GM12878 (cell line): Measurements from ENCODE around the gene MPZL3. TPM values are rescaled to one million over a fixed set of nuclear protein-coding genes. Genes with fewer than 3 reads are reported as not detected.

Source experiments
- ATAC-seq: fragments of 200-7000 bp; cut with Tn5 transposase; 3 replicates; pipeline ENCODE4 v1.9.1; 2020; ENCODE audit warnings: mild to moderate bottlenecking, moderate library complexity
- BruUV-seq: library from RNA; stranded (reverse); fragments of 400-500 nt; replicated peaks from 2 replicates; lab custom pipeline; 2021; lab: Mats Ljungman, UMichigan
- CTCF ChIA-PET: fragments of 300-600 bp; sonication (Branson Sonifier 250); formaldehyde crosslinking; extraction: SDS; loops from one replicate; lab custom pipeline; 2021; ENCODE audit warnings: inconsistent platforms; lab: Yijun Ruan, JAX
- POLR2A ChIA-PET: fragments of 350-600 bp; formaldehyde crosslinking; extraction: SDS; loops from one replicate; lab custom pipeline; 2021; ENCODE audit warnings: inconsistent platforms; lab: Charles Lee
- RAD21 ChIA-PET: fragments of 300-600 bp; sonication (Branson Sonifier 250); formaldehyde crosslinking; loops from one replicate; lab custom pipeline; 2023; ENCODE audit warnings: antibody characterized with exemption; ENCODE audit not compliant: unreplicated experiment; lab: Charles Lee
- SMC1A ChIA-PET: fragments of 300-600 bp; sonication (Branson Sonifier 250); formaldehyde crosslinking; loops from one replicate; lab custom pipeline; 2023; ENCODE audit not compliant: unreplicated experiment, uncharacterized antibody; lab: Charles Lee
- DNase-seq: peaks from one replicate; pipeline ENCODE4 v3.0.0-alpha.2; 2011; ENCODE audit warnings: low read depth, low spot score
- FAIRE-seq: peaks from 3 replicates; lab custom pipeline; 2011; peaks lifted over from hg19 to GRCh38; lab: Jason Lieb, UNC
- H2AFZ ChIP-seq: 2 replicates; pipeline ENCODE4 v1.6.0; 2011; ENCODE audit warnings: low read depth, low read length, control low read depth; ENCODE audit not compliant: control insufficient read depth
- H3K27ac ChIP-seq: 2 replicates; pipeline ENCODE4 v1.5.1; 2011; ENCODE audit warnings: control low read depth; ENCODE audit not compliant: control insufficient read depth, insufficient read depth
- H3K27me3 ChIP-seq, 2 experiments: replicated peaks in 1 of 2; 2 replicates each; pipeline versions ENCODE4 v1.6.0 to v1.6.1; 2011; ENCODE audit warnings: low read length in 1 of 2; ENCODE audit not compliant: control insufficient read depth in 2 of 2, insufficient read depth in 2 of 2
- H3K36me3 ChIP-seq, 2 experiments: 2 replicates each; pipeline ENCODE4 v1.5.1; 2011; ENCODE audit warnings: low read length in 1 of 2; ENCODE audit not compliant: control insufficient read depth in 2 of 2, insufficient read depth in 2 of 2
- H3K4me1 ChIP-seq: 2 replicates; pipeline ENCODE4 v1.6.1; 2011; ENCODE audit warnings: mild to moderate bottlenecking, low read length, moderate library complexity, mixed read lengths; ENCODE audit not compliant: control insufficient read depth, insufficient read depth
- H3K4me2 ChIP-seq: 2 replicates; pipeline ENCODE4 v1.6.0; 2011; ENCODE audit warnings: control low read depth; ENCODE audit not compliant: control insufficient read depth, insufficient read depth
- H3K4me3 ChIP-seq: fragments of 200-600 bp; sonication (generic); 2 replicates; pipeline ENCODE4 v1.5.1; 2016
- H3K79me2 ChIP-seq: 2 replicates; pipeline ENCODE4 v1.6.0; 2011; ENCODE audit warnings: low read length; ENCODE audit not compliant: control insufficient read depth, insufficient read depth
- H3K9ac ChIP-seq: 2 replicates; pipeline ENCODE4 v1.8.0; 2011; ENCODE audit warnings: low read length, control low read depth, mixed read lengths; ENCODE audit not compliant: control insufficient read depth, insufficient read depth
- H3K9me3 ChIP-seq: replicated peaks from 3 replicates; pipeline ENCODE4 v1.5.1; 2011; ENCODE audit warnings: mild to moderate bottlenecking, low read length; ENCODE audit not compliant: control insufficient read depth, insufficient read depth
- H4K20me1 ChIP-seq: 2 replicates; pipeline ENCODE4 v1.6.0; 2011; ENCODE audit not compliant: control insufficient read depth, insufficient read depth
- ATF7 ChIP-seq: fragments of 450-650 bp; IDR thresholded peaks from 2 replicates; pipeline ENCODE4 v1.6.1; 2016; ENCODE audit warnings: low read depth, mild to moderate bottlenecking
- HDAC6 ChIP-seq: fragments of 200-600 bp; sonication (generic); IDR thresholded peaks from one replicate; pipeline ENCODE4 v1.8.0; 2017; ENCODE audit warnings: antibody characterized with exemption; ENCODE audit not compliant: unreplicated experiment
- IKZF1 ChIP-seq: fragments of 450-650 bp; conservative IDR thresholded peaks from 2 replicates; pipeline ENCODE4 v1.6.1; 2017; ENCODE audit warnings: antibody characterized with exemption, mild to moderate bottlenecking
- KAT2A ChIP-seq: conservative IDR thresholded peaks from 2 replicates; pipeline ENCODE4 v1.6.1; 2011; ENCODE audit warnings: low read depth, low read length; ENCODE audit not compliant: control insufficient read depth
- MTA2 ChIP-seq: fragments of 450-650 bp; IDR thresholded peaks from 2 replicates; pipeline ENCODE4 v1.6.1; 2016; ENCODE audit warnings: low read depth, mild to moderate bottlenecking, moderate library complexity
- NFYA ChIP-seq: IDR thresholded peaks from 2 replicates; pipeline ENCODE4 v1.6.1; 2011; ENCODE audit warnings: low read depth, mild to moderate bottlenecking, low read length, improper control_type of control experiment, borderline replicate concordance
- ZNF207 ChIP-seq: fragments of 450-650 bp; IDR thresholded peaks from 2 replicates; pipeline ENCODE4 v1.6.1; 2014; ENCODE audit warnings: antibody characterized with exemption, mild to moderate bottlenecking, borderline replicate concordance
- ZNF384 ChIP-seq: IDR thresholded peaks from 2 replicates; pipeline ENCODE4 v1.6.1; 2012; ENCODE audit warnings: low read depth, mild to moderate bottlenecking, low read length, improper control_type of control experiment, borderline replicate concordance
- WGBS: methylation state at CpG from one replicate; pipeline ENCODE4 v1.1.6; 2016; ENCODE audit warnings: low lambda C conversion rate; ENCODE audit not compliant: insufficient replicate concordance, insufficient coverage; ENCODE audit errors: missing lambda C conversion rate; 5-methylcytosine and 5-hydroxymethylcytosine counted together
- in situ Hi-C: fragments of 300-500 bp; cut with MboI; formaldehyde crosslinking; loops from 9 replicates; pipeline ENCODE4 v1.14.3; 2018; ENCODE audit warnings: mixed read lengths
- intact Hi-C: fragments of 100-400 bp; cut with micrococcal nuclease; formaldehyde crosslinking; loops from one replicate; pipeline ENCODE4 v1.14.2; 2022; ENCODE audit not compliant: unreplicated experiment
- polyA plus RNA-seq, 11 experiments: library from polyadenylated mRNA; depleted of rRNA in 4 of 11; unstranded in 6 of 11; stranded (reverse) in 5 of 11; fragments of >200 nt; fragmentation: Nextera tagmentation in 4 of 11; fragmentation: Illumina TruSeq in 1 of 11; extraction: Ambion mirVana in 4 of 11; extraction: Trizol in 1 of 11; gene quantifications; 1 replicate in 1 of 11; 2 replicates in 10 of 11; pipeline versions ENCODE4 v1.2.1 to v1.2.3, GENCODE V29; 2011 to 2016; ENCODE audit warnings: inconsistent platforms in 2 of 11, missing spikeins in 2 of 11, low read depth in 1 of 11
- total RNA-seq, 4 experiments: library from RNA; depleted of rRNA in 3 of 4; stranded (reverse); fragments of >200 nt in 3 of 4; fragmentation: Illumina TruSeq in 1 of 4; extraction: Trizol in 1 of 4; gene quantifications; 2 replicates each; pipeline versions ENCODE4 v1.2.1 to v1.2.3, GENCODE V29; 2013 to 2021
- TF ChIP-seq, protein P1 (sequence below): IDR thresholded peaks from 2 replicates; pipeline ENCODE4 v1.6.1; 2011; ENCODE audit warnings: borderline replicate concordance, low read depth, mild to moderate bottlenecking, moderate library complexity, mixed read lengths, low read length; ENCODE audit not compliant: insufficient read depth; ENCODE audit errors: extremely low read length
- TF ChIP-seq, protein P2 (sequence below): fragments of 450-650 bp; conservative IDR thresholded peaks from 2 replicates; pipeline ENCODE4 v1.6.1; 2017; ENCODE audit warnings: mild to moderate bottlenecking, moderate library complexity
- TF ChIP-seq, protein P3 (sequence below): fragments of 450-650 bp; IDR thresholded peaks from 2 replicates; pipeline ENCODE4 v1.6.1; 2016; ENCODE audit warnings: mild to moderate bottlenecking
- TF ChIP-seq, protein P4 (sequence below): fragments of 450-650 bp; IDR thresholded peaks from 2 replicates; pipeline ENCODE4 v1.6.1; 2017; ENCODE audit warnings: low read depth, mild to moderate bottlenecking, moderate library complexity
- TF ChIP-seq, protein P5 (sequence below): fragments of 150-350 bp; IDR thresholded peaks from 2 replicates; pipeline ENCODE4 v1.6.1; 2016; ENCODE audit warnings: low read depth, low read length

Gene MPZL3
- total and polyA plus RNA-seq, 10 of the 15 experiments (the other 5 are each of a cell fraction or from before 2014, with no cell fraction given): 2.1 to 7.5 (median 6.2) TPM

DNA sequence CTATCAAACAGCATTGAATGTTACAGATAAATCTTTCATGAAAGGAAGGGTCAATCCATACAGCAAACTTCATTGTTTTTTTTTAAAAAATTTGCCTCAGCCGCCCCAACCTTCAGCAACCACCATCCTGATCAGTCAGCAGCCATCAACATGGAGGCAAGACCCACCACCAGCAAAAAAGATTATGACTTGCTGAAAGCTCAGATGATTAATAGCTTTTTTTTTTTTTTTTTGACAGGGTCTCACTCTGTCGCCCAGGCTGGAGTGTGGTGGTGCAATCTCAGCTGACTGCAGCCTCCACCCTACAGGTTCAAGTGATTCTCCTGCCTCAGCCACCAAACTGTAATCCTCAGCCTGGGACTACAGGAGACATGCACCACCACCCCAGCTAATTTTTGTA, 34.4 kb upstream of the MPZL3 start:
- ChIA-PET RAD21 (no interaction called here), SMC1A (interaction anchor here (1.1 to 7.0 kb wide), 2 partner anchors 9 to 88 kb away, joined by 5 to 77 read pairs; no protein-coding TSS in a partner anchor), POLR2A (interaction anchor here (0.6 to 0.7 kb wide), 2 partner anchors 32 to 213 kb away, joined by 3 read pairs; no protein-coding TSS in a partner anchor), CTCF (interaction anchor here (0.8 to 1.6 kb wide), 2 partner anchors 9 to 88 kb away, joined by 3 to 5 read pairs; no protein-coding TSS in a partner anchor)
- no TSS peak for BruUV-seq
- no peak overlapping the region for H3K4me3 ChIP-seq
- no peak overlapping the region for H3K27ac ChIP-seq
- DNase-seq: no peak
- ATAC-seq: no peak
- no peak overlapping the region for H3K9ac ChIP-seq
- H3K36me3 ChIP-seq: no peaks in the 10 kb centered on the region
- no peak overlapping the region for H2AFZ ChIP-seq
- no peak overlapping the region for H3K4me2 ChIP-seq
- H3K9me3 ChIP-seq: no peaks in the 10 kb centered on the region
- WGBS: 18% methylated on average over 2 of the region's 2 CpGs
- no peak for TF ChIP-seq MTA2
- TF ChIP-seq NFYA: no peak
- TF ChIP-seq, protein P1, sequence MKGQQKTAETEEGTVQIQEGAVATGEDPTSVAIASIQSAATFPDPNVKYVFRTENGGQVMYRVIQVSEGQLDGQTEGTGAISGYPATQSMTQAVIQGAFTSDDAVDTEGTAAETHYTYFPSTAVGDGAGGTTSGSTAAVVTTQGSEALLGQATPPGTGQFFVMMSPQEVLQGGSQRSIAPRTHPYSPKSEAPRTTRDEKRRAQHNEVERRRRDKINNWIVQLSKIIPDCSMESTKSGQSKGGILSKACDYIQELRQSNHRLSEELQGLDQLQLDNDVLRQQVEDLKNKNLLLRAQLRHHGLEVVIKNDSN: no peak
- TF ChIP-seq HDAC6: no peak
- TF ChIP-seq, protein P2, sequence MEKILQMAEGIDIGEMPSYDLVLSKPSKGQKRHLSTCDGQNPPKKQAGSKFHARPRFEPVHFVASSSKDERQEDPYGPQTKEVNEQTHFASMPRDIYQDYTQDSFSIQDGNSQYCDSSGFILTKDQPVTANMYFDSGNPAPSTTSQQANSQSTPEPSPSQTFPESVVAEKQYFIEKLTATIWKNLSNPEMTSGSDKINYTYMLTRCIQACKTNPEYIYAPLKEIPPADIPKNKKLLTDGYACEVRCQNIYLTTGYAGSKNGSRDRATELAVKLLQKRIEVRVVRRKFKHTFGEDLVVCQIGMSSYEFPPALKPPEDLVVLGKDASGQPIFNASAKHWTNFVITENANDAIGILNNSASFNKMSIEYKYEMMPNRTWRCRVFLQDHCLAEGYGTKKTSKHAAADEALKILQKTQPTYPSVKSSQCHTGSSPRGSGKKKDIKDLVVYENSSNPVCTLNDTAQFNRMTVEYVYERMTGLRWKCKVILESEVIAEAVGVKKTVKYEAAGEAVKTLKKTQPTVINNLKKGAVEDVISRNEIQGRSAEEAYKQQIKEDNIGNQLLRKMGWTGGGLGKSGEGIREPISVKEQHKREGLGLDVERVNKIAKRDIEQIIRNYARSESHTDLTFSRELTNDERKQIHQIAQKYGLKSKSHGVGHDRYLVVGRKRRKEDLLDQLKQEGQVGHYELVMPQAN: no peak
- TF ChIP-seq ATF7: no peak
- no peak for TF ChIP-seq ZNF384
- TF ChIP-seq, protein P3, sequence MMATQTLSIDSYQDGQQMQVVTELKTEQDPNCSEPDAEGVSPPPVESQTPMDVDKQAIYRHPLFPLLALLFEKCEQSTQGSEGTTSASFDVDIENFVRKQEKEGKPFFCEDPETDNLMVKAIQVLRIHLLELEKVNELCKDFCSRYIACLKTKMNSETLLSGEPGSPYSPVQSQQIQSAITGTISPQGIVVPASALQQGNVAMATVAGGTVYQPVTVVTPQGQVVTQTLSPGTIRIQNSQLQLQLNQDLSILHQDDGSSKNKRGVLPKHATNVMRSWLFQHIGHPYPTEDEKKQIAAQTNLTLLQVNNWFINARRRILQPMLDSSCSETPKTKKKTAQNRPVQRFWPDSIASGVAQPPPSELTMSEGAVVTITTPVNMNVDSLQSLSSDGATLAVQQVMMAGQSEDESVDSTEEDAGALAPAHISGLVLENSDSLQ: no peak
- TF ChIP-seq KAT2A: no peak
- no peak for TF ChIP-seq IKZF1
- TF ChIP-seq, protein P4, sequence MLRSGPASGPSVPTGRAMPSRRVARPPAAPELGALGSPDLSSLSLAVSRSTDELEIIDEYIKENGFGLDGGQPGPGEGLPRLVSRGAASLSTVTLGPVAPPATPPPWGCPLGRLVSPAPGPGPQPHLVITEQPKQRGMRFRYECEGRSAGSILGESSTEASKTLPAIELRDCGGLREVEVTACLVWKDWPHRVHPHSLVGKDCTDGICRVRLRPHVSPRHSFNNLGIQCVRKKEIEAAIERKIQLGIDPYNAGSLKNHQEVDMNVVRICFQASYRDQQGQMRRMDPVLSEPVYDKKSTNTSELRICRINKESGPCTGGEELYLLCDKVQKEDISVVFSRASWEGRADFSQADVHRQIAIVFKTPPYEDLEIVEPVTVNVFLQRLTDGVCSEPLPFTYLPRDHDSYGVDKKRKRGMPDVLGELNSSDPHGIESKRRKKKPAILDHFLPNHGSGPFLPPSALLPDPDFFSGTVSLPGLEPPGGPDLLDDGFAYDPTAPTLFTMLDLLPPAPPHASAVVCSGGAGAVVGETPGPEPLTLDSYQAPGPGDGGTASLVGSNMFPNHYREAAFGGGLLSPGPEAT: no peak
- TF ChIP-seq, protein P5, sequence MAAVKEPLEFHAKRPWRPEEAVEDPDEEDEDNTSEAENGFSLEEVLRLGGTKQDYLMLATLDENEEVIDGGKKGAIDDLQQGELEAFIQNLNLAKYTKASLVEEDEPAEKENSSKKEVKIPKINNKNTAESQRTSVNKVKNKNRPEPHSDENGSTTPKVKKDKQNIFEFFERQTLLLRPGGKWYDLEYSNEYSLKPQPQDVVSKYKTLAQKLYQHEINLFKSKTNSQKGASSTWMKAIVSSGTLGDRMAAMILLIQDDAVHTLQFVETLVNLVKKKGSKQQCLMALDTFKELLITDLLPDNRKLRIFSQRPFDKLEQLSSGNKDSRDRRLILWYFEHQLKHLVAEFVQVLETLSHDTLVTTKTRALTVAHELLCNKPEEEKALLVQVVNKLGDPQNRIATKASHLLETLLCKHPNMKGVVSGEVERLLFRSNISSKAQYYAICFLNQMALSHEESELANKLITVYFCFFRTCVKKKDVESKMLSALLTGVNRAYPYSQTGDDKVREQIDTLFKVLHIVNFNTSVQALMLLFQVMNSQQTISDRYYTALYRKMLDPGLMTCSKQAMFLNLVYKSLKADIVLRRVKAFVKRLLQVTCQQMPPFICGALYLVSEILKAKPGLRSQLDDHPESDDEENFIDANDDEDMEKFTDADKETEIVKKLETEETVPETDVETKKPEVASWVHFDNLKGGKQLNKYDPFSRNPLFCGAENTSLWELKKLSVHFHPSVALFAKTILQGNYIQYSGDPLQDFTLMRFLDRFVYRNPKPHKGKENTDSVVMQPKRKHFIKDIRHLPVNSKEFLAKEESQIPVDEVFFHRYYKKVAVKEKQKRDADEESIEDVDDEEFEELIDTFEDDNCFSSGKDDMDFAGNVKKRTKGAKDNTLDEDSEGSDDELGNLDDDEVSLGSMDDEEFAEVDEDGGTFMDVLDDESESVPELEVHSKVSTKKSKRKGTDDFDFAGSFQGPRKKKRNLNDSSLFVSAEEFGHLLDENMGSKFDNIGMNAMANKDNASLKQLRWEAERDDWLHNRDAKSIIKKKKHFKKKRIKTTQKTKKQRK: no peak
- no peak for TF ChIP-seq ZNF207
- FAIRE-seq: no peak
- in situ Hi-C loops: no loop called here
- no peaks in the 10 kb centered on the region; a peak in 2 of 4 replicates for H3K27me3 ChIP-seq
- H3K79me2 ChIP-seq: no peaks in the 10 kb centered on the region
- no peaks in the 10 kb centered on the region; the same call in 1 of the 2 replicates for H3K4me1 ChIP-seq
- no peaks in the 10 kb centered on the region for H4K20me1 ChIP-seq
- intact Hi-C loops: no loop called here
